Ishikawa (cell line): ENCODE results near the gene HDAC8.

Experiments
- CEBPB ChIP-seq: IDR thresholded peaks from 2 replicates; pipeline ENCODE4 v1.6.1; 2012
- CREB1 ChIP-seq: IDR thresholded peaks from 2 replicates; pipeline ENCODE4 v1.6.1; 2012; ENCODE audit warnings: low read depth
- EGR1 ChIP-seq: IDR thresholded peaks from 2 replicates; pipeline ENCODE4 v1.6.1; 2012
- EP300 ChIP-seq: IDR thresholded peaks from 2 replicates; pipeline ENCODE4 v1.6.1; 2012; ENCODE audit warnings: borderline replicate concordance
- FOXM1 ChIP-seq: IDR thresholded peaks from 2 replicates; pipeline ENCODE4 v1.6.1; 2012; ENCODE audit warnings: low read depth, borderline replicate concordance
- NFIC ChIP-seq: IDR thresholded peaks from 2 replicates; pipeline ENCODE4 v1.6.1; 2012
- RAD21 ChIP-seq: IDR thresholded peaks from 2 replicates; pipeline ENCODE4 v1.6.1; 2012; ENCODE audit warnings: low read depth
- TAF1 ChIP-seq: IDR thresholded peaks from 2 replicates; pipeline ENCODE4 v1.6.1; 2012; ENCODE audit warnings: low read depth, mild to moderate bottlenecking
- TCF12 ChIP-seq: IDR thresholded peaks from 2 replicates; pipeline ENCODE4 v1.6.1; 2012; ENCODE audit warnings: low read depth
- TEAD4 ChIP-seq: IDR thresholded peaks from 2 replicates; pipeline ENCODE4 v1.6.1; 2012
- YY1 ChIP-seq: IDR thresholded peaks from 2 replicates; pipeline ENCODE4 v1.6.1; 2012; ENCODE audit warnings: low read depth
- ZBTB7A ChIP-seq: IDR thresholded peaks from 2 replicates; pipeline ENCODE4 v1.6.1; 2012; ENCODE audit warnings: low read depth
- TF ChIP-seq, protein P1 (sequence below): IDR thresholded peaks from 2 replicates; pipeline ENCODE4 v1.6.1; 2012
- TF ChIP-seq, protein P2 (sequence below): IDR thresholded peaks from 2 replicates; pipeline ENCODE4 v1.6.1; 2012
- TF ChIP-seq, protein P3 (sequence below): IDR thresholded peaks from 2 replicates; pipeline ENCODE4 v1.6.1; 2012; ENCODE audit warnings: low read depth, mild to moderate bottlenecking

The HDAC8 gene

DNA sequence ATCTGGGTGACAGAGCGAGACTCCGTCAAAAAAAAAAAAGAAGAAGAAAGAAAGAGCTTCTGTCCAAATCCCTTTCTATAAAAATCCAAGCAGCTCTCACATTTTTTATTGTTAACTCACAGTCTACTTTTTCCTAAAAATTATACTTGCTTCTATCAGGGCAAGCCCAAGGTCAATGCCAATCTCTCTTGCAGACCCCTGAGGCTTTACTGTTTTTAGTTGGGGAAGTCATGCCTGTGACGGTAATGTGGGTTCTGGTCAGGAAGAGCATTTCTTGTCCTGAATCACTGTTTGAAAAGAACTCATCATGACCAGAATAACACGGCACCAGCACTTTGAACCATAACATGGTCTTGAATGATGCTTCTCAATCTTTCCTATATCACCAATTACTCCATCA is 212.3 kb downstream of the HDAC8 start:
- TF ChIP-seq TAF1, result no peak

- no peak for TF ChIP-seq TCF12
- TF ChIP-seq, protein P1, sequence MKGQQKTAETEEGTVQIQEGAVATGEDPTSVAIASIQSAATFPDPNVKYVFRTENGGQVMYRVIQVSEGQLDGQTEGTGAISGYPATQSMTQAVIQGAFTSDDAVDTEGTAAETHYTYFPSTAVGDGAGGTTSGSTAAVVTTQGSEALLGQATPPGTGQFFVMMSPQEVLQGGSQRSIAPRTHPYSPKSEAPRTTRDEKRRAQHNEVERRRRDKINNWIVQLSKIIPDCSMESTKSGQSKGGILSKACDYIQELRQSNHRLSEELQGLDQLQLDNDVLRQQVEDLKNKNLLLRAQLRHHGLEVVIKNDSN, result no peak
- TF ChIP-seq TAF1, result no peak
- no peak for TF ChIP-seq CREB1
- no peak for TF ChIP-seq EP300
- TF ChIP-seq, protein P2, sequence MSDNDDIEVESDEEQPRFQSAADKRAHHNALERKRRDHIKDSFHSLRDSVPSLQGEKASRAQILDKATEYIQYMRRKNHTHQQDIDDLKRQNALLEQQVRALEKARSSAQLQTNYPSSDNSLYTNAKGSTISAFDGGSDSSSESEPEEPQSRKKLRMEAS, result no peak
- TF ChIP-seq NFIC, result no peak
- TF ChIP-seq CEBPB, result no peak
- no peak for TF ChIP-seq TEAD4
- no peak for TF ChIP-seq ZBTB7A
- TF ChIP-seq, protein P3, sequence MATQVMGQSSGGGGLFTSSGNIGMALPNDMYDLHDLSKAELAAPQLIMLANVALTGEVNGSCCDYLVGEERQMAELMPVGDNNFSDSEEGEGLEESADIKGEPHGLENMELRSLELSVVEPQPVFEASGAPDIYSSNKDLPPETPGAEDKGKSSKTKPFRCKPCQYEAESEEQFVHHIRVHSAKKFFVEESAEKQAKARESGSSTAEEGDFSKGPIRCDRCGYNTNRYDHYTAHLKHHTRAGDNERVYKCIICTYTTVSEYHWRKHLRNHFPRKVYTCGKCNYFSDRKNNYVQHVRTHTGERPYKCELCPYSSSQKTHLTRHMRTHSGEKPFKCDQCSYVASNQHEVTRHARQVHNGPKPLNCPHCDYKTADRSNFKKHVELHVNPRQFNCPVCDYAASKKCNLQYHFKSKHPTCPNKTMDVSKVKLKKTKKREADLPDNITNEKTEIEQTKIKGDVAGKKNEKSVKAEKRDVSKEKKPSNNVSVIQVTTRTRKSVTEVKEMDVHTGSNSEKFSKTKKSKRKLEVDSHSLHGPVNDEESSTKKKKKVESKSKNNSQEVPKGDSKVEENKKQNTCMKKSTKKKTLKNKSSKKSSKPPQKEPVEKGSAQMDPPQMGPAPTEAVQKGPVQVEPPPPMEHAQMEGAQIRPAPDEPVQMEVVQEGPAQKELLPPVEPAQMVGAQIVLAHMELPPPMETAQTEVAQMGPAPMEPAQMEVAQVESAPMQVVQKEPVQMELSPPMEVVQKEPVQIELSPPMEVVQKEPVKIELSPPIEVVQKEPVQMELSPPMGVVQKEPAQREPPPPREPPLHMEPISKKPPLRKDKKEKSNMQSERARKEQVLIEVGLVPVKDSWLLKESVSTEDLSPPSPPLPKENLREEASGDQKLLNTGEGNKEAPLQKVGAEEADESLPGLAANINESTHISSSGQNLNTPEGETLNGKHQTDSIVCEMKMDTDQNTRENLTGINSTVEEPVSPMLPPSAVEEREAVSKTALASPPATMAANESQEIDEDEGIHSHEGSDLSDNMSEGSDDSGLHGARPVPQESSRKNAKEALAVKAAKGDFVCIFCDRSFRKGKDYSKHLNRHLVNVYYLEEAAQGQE, result no peak
- no peak for TF ChIP-seq RAD21
- no peak for TF ChIP-seq YY1
- TF ChIP-seq FOXM1, result no peak
- TF ChIP-seq EGR1, result no peak
Observed at GRCh38 chrX:72358313-72358712, 214.3 kb downstream of the HDAC8 start.

DNA sequence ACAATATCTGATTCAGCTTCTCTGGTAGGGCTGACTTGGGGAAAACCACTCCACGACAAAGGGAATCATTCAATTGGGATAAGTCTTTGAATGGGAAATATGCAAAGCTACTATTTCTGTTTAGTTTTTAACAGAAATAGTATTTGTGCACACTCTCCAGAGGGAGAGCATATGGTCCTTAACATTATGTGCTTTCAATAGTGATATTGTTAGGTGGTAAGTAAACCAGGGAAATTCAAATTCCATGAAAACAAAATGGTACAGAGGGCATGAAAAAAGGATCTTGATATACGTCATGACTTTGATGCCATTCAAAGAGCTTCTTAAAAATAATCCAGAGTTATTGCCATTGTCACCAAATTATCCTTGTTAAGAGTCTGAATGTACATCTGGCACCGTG is 219.9 kb downstream of the HDAC8 start:
- TF ChIP-seq TEAD4, result no peak
- TF ChIP-seq CREB1, result no peak
- no peak for TF ChIP-seq CEBPB
- no peak for TF ChIP-seq NFIC
- TF ChIP-seq EP300, result no peak
- TF ChIP-seq, protein P3, result no peak
- TF ChIP-seq TAF1, result no peak
- no peak for TF ChIP-seq EGR1
- no peak for TF ChIP-seq YY1
- TF ChIP-seq ZBTB7A, result no peak
- TF ChIP-seq FOXM1, result no peak
- no peak for TF ChIP-seq TCF12
- TF ChIP-seq, protein P2, result no peak

DNA sequence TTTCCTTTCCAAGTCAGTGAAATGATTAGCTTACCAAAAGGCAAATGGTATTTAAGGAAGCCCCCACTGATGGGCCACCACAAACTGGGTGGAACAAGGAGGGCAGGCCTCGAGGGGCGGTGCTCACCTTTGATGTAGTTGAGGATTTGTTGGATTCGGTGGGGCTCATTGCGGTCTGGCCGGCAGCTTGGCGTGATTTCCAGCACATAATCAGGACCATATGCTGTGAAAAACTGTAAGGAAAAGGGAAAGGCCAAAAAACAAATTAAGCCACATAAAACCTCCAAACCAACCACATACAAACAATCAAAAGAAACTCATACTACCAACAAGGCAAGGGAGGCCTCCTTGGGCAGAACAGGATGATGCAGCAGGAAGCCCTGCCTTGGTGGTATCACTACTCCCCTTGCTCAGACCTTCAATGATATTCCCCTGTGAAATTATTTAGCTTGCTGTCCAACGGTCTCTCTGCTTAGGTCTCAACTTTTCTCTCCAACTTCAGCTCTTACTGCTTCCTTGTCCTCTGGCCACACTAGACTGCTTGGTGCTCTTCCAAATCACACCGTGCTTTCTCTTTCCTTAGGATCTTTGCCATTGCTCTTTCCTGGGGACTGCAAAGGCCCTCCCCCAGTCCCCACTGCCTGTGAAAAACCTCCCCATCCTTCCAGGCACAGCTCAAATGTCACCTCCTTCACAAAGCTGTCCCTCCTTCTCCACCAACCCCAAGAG is 220.9 kb downstream of the HDAC8 start:
- TF ChIP-seq TCF12, result no peak
- TF ChIP-seq EGR1, result no peak
- no peak for TF ChIP-seq TAF1
- TF ChIP-seq RAD21, result no peak
- TF ChIP-seq, protein P3, result no peak
- TF ChIP-seq CEBPB, result no peak
- no peak for TF ChIP-seq CREB1
- no peak for TF ChIP-seq NFIC
- TF ChIP-seq, protein P2, result no peak
- TF ChIP-seq ZBTB7A, result no peak
- TF ChIP-seq, protein P1, result no peak
- no peak for TF ChIP-seq YY1
- TF ChIP-seq FOXM1, result no peak
- no peak for TF ChIP-seq TEAD4
